ENCODE measurements around the gene GCNT3.

GRCh38 chr15:59591356-59591755, 20.2 kb upstream of the GCNT3 start:
- TF ChIP-seq CTCF (IDR thresholded peaks at IDR 0.05) (no peak), POLR2A (IDR thresholded peaks at IDR 0.05) (no peak), EP300 (IDR thresholded peaks at IDR 0.05) (no peak)

Data from ovary (tissue), 3 donors.